Mucosa of descending colon (tissue), 3 donors: ENCODE results near the gene NFIB. TPM values are rescaled to one million over a fixed set of nuclear protein-coding genes. Genes with fewer than 3 reads are reported as not detected.

ENCODE experiments used
- ATAC-seq: fragments of 200-7000 bp; cut with Tn5 transposase; one replicate; pipeline ENCODE4 v1.9.1; 2020; ENCODE audit warnings: mild to moderate bottlenecking, moderate library complexity
- DNase-seq, 3 donors: peaks; one replicate each; pipeline ENCODE4 v3.0.0-alpha.2; 2020
- H3K36me3 ChIP-seq: fragments of 200-600 bp; one replicate; pipeline ENCODE4 v1.8.0; 2021; ENCODE audit warnings: low read depth, mild to moderate bottlenecking
- H3K4me1 ChIP-seq: fragments of 200-600 bp; one replicate; pipeline ENCODE4 v1.8.0; 2021; ENCODE audit warnings: low read depth, mild to moderate bottlenecking
- H3K4me3 ChIP-seq: fragments of 200-600 bp; one replicate; pipeline ENCODE4 v1.8.0; 2021; ENCODE audit warnings: mild to moderate bottlenecking
- H3K9me3 ChIP-seq: fragments of 200-600 bp; one replicate; pipeline ENCODE4 v1.8.0; 2021; ENCODE audit warnings: mild to moderate bottlenecking
- intact Hi-C, 2 donors: fragments of 100-400 bp; cut with DNase I in 1 of 2; cut with micrococcal nuclease in 1 of 2; formaldehyde crosslinking; loops; one replicate each; pipeline versions ENCODE4 v1.11.0 to v1.11.1; 2022; cut with DNase I, micrococcal nuclease
- total RNA-seq, 3 donors: library from RNA; stranded (reverse); fragmentation: NEBNext Ultra II Directional in 2 of 3; extraction: Animal tissue kit (Norgen Biotek cat#: 25700) in 2 of 3; gene quantifications; one replicate each; pipeline versions ENCODE4 v1.2.1 to v1.2.4, GENCODE V29; 2021 to 2023
- TF ChIP-seq, protein P1 (sequence below): fragments of 200-600 bp; IDR thresholded peaks from one replicate; pipeline ENCODE4 v1.8.0; 2022; ENCODE audit warnings: antibody characterized with exemption, mild to moderate bottlenecking
- donor health status: DM: no; HTN: no; CAD: no; lungs with moderate emphysema.
- donor health status: DM: no; HTN: no; CAD: no.
- donor health status: DM: no; HTN: yes; CAD: no.

NFIB gene
- total RNA-seq, 3 donors from 2014 or later, result 59.7 to 85.5 (median 62.6) TPM

DNA sequence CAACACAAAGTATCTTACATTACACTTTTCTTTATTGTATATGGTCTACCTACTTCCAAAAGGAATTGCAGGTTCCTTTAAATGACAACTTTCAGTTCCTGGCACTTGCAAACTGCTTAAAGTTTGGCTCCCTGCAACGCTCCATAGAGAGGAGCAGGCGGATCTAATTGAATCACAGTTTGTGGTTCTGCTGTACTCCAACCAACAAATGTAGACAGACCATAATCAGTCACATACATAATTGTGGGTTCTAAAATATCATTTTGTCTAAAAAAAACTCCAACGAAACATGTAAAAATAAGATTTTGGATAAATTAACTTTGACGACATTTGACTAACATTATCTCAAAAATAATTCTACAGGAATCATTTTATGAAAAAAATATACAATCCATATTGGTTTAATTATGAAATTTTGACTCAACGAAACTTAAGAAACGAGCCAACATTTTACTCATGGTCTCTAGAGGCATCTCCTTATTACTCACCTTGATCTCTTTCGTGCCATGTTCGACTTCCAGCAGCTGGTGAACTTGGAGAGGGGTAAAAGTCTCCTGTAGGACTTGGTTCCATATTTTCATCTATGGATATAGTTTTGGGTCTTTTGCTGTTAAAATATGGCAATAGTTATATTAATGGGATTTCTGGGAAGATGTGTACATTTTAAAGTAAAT is 167.6 kb downstream of the NFIB start:
- Histone ChIP-seq H3K4me1 (no peaks in the 10 kb centered on the region), H3K9me3 (no peaks in the 10 kb centered on the region), H3K4me3 (no peak overlapping the region), H3K36me3 (no peaks in the 10 kb centered on the region)
- TF ChIP-seq, protein P1, sequence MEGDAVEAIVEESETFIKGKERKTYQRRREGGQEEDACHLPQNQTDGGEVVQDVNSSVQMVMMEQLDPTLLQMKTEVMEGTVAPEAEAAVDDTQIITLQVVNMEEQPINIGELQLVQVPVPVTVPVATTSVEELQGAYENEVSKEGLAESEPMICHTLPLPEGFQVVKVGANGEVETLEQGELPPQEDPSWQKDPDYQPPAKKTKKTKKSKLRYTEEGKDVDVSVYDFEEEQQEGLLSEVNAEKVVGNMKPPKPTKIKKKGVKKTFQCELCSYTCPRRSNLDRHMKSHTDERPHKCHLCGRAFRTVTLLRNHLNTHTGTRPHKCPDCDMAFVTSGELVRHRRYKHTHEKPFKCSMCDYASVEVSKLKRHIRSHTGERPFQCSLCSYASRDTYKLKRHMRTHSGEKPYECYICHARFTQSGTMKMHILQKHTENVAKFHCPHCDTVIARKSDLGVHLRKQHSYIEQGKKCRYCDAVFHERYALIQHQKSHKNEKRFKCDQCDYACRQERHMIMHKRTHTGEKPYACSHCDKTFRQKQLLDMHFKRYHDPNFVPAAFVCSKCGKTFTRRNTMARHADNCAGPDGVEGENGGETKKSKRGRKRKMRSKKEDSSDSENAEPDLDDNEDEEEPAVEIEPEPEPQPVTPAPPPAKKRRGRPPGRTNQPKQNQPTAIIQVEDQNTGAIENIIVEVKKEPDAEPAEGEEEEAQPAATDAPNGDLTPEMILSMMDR, result no peak
- intact Hi-C loops, result no loop called here
- DNase-seq (no peak), ATAC-seq (no peak)

DNA sequence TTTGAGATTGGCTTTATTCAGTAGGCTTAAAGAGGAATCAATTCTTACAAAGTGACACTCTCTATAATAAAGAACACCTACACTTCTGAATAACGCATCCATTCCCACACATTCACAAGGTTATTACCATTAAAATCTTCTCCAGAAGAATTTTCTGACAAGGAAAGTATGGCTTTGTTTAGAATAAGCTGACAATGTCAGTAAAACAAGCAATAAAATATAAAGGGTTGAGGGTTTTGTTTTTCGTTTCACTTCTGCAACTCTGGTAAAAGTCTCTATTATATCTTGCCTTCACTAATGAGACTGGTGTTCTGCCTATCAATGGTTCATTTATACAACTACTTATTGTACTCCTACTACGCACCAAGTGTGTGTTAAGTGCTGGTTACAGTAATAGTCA is 169.7 kb downstream of the NFIB start:
- TF ChIP-seq, protein P1, result no peak
- ATAC-seq, result no peak
- H3K4me3 ChIP-seq, result no peak overlapping the region
- no peak for DNase-seq
- no peaks in the 10 kb centered on the region for H3K9me3 ChIP-seq
- intact Hi-C loops, result no loop called here
- H3K4me1 ChIP-seq, result no peaks in the 10 kb centered on the region
- H3K36me3 ChIP-seq, result no peaks in the 10 kb centered on the region

DNA sequence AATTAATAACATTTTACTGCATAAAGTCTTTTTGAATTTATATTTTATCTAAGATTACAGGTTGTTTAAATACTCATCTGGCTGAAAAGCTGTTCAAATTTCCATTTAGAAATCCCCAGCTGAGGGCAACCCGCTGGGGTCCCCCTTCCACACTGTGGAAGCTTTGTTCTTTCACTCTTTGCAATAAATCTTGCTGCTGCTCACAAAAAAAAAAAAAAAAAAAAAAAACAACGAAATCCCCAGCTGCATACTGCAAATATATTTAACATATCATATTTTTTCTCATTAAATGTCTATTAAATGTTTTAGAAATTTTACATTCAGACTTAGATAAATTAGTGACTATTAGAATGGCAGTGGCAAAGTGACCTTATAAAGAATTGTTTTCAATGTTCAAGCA is 172.2 kb downstream of the NFIB start:
- DNase-seq (no peak), ATAC-seq (no peak)
- Histone ChIP-seq H3K36me3 (no peaks in the 10 kb centered on the region), H3K9me3 (no peaks in the 10 kb centered on the region), H3K4me3 (no peak overlapping the region), H3K4me1 (no peaks in the 10 kb centered on the region)
- TF ChIP-seq, protein P1, result no peak
- intact Hi-C loops, result no loop called here

DNA sequence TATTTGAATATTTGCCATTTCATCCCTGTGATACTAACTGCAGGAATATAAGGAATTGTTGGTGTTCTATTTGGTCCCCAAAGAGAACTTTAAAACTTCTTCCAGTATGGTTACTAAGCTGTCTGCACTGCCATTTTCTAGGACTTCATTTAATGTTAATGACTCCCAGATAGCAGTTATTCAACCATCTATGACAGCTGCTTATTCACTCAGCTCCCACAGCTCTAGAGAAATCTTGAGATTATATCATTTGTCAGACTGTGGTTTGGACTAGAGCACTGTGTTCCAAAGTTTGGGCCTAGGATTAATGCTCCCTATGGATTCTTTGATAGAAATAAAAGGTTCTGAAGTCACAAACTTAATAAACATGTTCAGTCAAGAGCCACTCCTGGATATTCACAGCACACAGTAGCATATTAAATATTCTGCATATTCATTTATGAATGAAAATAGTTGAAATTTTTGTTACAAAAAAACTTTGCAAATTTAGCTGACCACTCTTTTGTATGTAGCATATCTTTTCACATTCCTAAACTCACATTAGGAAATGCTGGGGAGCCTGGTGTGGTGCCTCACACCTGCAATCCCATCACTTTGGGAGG is 173.7 kb downstream of the NFIB start:
- Histone ChIP-seq H3K9me3 (no peaks in the 10 kb centered on the region), H3K4me1 (no peaks in the 10 kb centered on the region), H3K4me3 (no peak overlapping the region), H3K36me3 (no peaks in the 10 kb centered on the region)
- DNase-seq (no peak), ATAC-seq (no peak)
- TF ChIP-seq, protein P1, result no peak
- intact Hi-C loops, result no loop called here

DNA sequence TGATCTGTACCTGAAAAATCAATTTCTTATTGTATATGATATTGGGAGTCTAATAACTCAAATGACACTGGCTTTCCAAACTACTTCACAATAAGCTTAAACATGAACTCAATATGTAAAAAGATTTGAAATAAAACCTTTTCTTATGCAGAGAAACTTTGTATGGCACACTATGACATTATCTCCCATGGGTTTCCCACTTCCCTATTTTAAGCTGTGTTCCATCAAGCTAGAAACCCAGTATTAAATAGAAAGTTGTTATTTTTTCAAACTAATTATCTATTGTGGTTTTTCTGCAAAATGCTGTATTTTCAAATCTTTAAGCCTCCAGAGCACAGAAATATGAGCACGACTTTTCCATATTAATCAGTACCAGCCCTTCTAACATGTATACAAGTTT is 174.7 kb downstream of the NFIB start:
- intact Hi-C loops, result no loop called here
- H3K4me1 ChIP-seq, result no peaks in the 10 kb centered on the region
- TF ChIP-seq, protein P1, result no peak
- no peaks in the 10 kb centered on the region for H3K36me3 ChIP-seq
- DNase-seq (no peak), ATAC-seq (no peak)
- H3K4me3 ChIP-seq, result no peak overlapping the region
- no peaks in the 10 kb centered on the region for H3K9me3 ChIP-seq
